GM19324 (cell line): ENCODE data around the gene MCL1.
"Not testable (repeated sequence)": the region's sequence is repeated elsewhere in the genome, so short reads cannot be mapped to it uniquely, and the experiment has no call there.

ENCODE experiments used
- ATAC-seq: cut with Tn5 transposase; IDR thresholded peaks from one replicate; pipeline ENCODE4 v1.9.1; 2021; ENCODE audit warnings: mild to moderate bottlenecking, moderate library complexity; ENCODE audit not compliant: unreplicated experiment, low FRiP score

The MCL1 gene

DNA sequence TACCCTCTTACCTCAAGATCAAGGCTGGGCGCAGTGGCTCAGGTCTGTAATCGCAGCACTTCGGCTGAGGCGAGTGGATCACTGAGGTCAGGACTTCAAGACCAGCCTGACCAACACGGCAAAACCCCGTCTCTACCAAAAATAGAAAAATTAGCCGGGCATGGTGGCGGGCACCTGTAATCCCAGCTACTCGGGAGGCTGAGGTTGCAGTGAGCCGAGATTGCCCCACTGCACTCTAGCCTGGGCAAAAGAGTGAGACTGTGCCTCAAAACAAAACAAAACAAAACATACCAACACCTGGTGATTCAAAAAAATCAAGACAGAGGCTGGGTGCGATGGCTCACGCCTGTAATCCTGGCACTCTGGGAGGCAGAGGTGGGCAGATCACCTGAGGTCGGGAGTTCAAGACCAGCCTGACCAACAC is 5.8 kb downstream of the MCL1 start:
- ATAC-seq = not testable (repeated sequence)

DNA sequence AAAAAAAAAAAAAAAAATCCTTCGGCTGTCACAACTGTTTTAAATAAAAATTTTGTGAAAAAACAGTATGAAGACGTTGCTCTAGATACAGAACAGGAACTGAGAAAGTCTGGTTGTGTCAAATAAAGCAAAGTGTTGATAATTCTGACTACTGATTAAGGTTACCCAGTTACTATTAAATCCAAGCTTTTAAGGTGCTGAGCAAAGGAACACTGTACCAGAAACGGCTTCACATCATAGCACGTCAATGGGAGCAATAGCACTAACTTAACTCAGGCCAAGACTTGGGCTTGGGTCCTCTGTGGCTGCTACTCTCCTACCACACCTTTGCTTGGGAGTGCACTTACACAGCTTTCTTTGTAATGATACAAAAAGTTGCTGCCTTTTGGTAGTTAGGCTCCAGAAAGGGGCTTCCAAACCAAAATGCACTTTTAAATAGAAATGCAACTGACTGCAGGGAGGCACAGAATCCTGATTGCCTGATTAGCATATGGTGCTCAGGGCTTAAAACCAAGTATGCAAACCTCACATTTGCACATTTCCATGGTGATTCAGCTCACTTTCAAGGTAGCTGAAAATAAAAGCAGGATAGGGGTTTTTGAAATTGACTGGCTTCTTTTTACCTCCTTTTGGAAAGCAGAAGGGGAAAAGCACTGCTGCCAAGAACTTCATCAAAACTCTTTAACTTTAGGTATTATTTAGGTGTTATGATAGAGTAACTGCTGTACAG is 6.3 kb downstream of the MCL1 start:
- ATAC-seq = no peak

DNA sequence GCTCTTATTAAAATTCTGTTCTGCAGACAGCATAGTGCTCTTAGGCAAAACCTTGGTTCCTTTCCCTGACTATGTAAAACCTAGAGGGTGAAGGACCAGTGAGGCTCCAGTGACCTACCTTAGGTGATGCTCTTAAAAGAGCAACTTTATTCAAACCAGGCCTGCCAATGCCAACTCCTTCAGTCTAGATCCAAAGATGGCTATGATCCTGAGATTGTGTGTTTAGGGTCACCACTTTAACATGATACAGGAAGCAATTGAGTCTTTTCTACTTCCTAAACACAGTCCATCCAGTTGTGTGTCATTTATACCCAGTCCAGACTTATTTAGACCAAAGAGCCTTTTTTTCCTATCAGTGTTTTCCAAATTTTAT is 10.8 kb downstream of the MCL1 start:
- ATAC-seq = no peak

DNA sequence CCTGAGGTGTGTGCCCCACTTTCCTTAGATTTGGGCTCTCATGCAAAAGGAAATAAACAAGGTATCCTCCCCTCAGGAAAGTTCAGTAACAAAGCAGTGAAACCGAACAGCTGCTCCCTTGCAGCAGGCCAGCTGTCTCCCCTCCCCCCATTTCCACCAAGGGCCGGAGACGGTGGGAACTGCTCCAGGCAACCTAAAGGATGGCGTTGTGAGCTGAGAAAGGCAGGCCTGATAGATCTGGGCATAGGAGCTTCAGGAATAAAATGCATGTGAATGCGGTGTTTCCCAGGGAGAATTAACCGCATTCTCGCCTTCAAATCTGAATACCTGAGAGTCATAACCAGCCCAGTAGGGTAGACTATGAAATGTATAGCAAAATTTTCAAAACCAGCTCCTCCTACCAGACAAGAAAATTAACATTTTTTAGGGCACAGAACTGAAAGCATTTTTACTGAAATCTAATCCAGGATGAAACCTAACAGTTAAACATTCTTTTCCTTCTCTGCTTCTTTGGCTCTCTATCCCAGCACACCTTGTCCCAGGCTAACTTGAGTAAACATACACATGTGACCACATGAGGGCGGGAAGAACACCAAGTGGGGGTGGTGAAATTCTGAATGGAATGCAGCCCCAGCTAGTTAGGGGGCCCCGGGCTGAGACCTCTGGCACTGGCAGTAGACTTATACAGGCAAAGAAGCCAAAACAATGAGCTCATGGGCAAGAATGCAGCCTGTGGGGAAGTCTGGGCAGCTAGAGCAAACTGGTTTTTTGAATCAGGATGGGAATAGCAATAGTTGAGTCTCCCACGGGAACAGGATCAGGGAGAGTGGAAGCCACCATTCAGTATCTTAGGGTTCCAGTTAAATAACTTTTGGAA is 11.5 kb downstream of the MCL1 start:
- ATAC-seq = no peak

DNA sequence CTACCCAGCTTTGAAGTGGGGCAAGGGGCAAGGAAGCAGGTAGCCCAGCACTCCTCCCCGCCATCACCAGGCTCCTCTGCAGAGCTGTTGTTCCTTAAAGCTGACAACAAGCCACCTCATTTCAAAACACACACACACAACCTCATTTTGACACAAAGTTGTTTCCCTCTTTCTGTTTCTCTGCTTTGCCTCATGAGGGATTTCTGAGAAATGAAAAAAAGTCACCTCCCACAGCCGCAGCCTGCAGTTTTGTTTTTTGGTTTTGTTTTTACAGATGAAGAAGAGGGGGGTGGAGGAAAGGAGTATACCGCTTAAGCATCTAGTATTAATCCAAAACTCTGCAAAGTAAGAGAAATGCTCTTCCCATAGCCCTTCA is 12.1 kb downstream of the MCL1 start:
- no peak for ATAC-seq

DNA sequence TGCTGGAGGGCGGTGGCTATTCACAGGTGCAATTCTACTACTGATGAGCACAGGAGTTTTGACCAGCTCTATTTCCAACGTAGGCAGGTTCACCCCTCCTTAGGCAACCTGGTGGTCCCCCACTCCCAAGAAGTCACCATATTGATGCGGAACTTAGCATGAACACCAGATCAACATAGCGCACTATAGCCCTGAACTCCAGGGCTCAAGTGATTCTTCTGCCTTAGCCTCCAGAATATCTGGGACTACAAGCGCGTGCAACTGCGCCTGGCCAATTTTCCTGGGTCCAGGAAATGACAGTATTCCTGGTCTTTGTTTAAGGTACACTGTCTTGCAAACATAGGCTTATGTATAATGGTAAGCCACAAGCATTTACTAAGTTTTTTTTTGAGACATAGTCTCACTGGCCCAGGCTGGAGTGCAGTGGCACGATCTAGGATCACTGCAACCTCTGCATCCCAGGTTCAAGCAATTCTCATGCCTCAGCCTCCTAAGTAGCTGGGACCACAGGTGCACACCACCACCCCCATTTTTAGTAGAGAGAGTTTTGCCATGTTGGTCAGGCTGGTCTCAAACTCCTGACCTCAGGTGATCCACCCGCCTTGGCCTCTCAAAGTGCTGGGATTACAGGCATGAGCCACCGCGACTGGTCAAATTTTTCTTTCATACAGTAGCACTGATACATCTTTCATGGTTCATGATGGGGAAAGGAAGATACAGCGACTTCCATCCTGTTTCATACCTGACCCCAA is 12.6 kb downstream of the MCL1 start:
- no peak for ATAC-seq

DNA sequence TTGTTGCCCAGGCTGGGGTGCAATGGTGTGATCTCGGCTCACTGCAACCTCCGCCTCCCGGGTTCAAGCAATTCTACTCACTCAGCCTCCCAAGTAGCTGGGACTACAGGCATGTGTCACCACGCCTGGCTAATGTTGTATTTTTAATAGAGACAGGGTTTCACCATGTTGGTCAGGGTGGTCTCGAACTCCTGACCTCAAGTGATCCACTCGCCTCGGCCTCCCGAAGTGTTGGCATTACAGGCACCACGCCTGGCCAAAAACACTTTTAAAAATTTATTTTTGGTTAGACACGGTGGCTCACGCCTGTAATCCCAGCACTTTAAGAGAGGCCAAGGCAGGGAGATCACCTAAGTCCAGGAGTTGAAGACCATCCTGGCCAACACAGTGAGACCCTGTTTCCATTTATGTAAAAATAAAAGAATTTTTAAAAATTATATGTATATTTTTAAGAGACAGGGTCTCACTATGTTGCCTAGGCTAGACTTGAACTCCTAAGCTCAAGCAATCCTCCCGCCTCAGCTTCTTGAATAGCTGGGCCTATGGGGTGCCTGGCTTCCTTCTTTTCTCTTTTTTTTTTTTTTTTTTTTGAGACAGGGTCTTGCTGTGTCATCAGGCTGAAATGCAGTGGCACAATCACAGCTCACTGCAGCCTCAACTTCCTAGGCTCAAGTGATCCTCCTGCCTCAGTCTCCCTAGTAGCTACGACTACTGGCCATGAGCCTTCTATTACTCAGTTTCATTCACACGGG is 14.0 kb downstream of the MCL1 start:
- ATAC-seq = not testable (repeated sequence)

DNA sequence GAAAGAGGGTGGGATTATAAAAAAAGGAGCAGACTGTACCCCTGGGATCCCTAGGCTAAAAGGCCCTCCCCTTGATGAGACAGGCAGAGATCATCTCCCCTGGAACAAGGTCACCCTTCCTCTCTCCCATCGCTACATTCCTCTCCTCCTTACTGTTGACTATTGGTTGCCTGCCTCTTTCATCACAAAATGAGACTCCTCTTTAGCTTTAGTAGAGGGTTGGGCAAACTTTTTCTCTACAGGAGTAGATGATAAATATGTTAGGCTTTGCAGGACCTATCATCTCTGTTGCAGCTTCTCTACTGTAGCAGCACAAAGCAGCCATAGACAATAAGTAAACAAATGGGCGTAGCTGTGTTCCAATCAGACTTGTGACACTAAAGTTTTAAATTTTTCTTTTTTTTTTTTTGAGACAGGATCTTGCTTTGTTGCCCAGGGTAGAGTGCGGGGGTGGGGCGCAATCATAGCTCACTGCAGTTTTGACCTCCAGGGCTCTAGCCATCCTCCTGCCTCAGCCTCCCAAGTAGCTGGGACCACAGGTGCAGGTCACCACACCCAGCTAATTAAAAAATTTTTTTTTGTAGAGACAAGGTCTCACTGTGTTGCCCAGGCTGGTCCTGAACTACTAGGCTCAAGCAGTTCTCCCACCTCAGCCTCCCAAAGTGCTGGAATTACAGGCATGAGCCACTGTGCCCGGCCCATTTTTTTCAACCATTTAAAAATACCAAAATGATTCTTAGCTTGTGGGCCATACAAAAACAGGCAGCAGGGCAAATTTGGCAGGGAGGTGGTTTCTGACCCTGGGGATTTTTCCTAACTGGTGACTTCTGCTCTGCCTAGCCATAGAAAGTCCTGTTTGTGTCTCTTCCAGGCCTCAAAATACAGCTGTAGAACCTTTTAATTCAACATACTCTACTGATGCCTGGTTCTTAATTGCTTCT is 15.1 kb downstream of the MCL1 start:
- no peak for ATAC-seq

DNA sequence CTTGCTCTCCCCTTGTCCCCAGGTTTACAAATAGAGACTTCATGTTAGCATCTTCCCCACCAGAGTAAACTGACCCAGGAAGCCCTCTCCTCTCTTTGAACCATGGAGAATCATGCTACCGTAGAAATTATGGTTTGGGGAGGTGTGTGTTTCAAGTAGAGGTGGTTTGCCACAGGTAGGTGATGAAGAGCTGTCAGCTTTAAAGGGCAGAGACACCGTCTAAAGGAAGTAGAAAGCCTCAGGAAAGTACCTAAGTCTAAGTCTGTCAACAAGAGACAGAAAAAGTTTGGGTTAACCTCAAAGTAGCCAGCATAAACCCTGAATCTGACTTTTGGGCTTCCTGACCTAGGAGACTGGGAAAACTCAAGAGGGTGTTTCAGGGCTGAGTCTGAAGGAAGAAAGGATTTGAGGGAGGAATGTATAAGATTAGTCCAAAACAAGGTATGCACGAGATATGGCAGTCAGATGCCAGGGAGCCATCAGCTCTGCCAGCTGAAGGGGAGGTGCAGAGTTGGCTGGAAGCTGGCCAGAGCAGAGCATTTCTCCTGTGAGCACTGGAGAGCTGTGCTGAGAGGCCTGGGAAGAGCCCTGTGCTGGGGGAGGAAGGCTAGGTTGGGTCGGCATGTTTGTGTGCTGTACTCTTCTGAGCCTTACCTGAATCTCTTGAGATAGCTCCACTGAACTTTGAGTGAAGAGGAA is 15.9 kb downstream of the MCL1 start:
- ATAC-seq = no peak

DNA sequence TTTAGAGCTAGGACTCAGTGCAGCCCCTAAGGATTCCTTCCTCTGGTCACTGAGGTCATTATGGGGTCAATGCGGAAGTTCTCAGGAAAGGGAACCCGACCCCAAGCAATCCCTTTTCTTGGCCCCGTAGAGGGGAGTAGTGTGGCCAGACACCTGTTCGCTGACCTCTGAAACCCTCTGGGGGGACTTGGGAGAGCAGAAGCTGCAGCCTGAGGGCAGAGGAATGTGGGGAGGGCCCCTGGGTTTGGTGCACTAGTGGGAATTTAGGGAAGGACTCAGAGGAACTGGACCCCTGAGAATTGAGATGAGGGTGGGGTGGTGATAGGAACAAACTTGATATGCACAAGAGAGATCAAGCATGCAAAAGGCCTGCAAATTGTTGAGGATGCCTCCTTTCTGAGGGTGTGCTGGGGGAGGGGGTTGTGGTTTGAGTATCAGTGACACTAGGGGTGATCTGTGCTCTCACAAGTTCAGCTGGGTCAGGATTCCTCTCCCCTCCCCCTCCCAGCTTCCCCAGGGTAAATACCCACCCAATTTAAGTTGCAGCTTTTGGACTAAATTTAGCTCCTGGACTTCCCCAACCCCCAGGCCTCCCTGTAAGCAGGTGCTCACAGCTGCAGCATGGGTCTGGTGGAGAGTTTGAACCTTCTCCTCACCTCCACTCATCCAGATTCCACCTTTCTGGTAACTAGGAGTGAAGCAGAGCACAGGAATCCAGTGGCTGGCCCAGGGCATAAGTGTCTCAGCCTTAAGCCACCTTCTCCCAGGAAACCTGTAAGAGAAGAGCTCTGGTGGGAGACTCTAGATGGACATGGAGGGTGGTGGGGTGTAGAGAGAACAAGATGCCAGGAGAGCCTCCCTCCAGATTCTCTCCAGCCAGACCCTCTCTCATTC is 16.7 kb downstream of the MCL1 start:
- ATAC-seq = peak; percentile 39

DNA sequence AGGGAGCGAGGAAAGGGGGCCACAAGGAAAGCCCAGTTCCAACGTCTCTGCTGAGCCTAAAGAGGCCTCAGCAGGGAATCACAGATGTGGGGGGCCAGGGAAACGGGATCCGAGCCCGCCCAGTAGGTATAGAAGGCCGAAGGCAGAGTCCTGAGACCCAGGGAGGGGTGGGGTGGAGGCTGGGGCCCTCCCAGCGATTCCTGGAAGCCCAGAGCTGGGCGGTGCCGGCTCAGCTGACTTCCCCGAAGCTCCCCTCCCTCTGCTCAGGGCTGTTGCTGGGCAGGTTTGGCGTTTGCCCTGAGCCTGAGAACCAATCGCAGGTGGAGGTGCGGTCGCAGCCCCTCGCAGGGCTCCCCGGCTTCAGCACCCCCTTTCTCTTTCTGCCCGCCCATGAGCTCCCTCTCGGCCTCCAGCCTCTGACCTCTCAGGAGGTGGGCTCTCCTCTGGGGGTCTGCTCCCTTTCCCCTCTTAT is 17.4 kb downstream of the MCL1 start:
- peak; percentile 54 for ATAC-seq

DNA sequence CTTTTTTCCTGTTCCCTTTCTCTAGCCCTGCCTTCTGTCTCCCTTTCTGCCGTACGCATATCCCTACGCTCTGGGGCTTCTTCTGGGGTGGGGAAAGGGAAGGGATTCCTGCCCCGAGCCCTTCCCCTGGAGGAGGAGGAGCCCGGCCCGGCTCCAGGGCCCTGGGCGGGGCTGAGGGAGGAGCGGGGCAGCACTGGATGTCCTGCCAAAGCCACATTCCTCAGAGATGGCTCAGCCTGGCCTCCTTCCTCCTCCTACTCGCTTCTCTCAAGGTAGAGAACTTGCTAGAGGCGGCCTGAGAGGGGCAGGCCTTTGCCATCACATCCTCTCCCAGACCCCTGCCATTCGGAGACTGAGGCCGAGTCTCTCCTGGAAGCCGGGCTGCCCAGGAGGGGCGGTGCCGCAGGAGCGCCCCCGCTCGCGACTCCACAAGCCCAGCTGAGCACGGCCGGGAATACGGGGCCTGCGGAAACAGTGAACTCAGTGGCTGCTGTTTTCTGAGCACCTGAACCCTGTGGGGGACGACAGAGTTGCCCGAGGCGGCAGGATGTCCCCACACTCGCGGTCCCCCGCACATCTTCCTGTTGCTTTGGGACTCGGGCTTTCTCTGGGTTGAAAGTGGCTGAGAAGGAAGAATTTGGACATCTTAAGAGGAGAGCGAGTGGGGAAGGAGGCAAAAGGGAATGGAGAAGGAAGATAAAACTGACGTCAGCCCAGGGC is 18.0 kb downstream of the MCL1 start:
- ATAC-seq = peak; percentile 6

DNA sequence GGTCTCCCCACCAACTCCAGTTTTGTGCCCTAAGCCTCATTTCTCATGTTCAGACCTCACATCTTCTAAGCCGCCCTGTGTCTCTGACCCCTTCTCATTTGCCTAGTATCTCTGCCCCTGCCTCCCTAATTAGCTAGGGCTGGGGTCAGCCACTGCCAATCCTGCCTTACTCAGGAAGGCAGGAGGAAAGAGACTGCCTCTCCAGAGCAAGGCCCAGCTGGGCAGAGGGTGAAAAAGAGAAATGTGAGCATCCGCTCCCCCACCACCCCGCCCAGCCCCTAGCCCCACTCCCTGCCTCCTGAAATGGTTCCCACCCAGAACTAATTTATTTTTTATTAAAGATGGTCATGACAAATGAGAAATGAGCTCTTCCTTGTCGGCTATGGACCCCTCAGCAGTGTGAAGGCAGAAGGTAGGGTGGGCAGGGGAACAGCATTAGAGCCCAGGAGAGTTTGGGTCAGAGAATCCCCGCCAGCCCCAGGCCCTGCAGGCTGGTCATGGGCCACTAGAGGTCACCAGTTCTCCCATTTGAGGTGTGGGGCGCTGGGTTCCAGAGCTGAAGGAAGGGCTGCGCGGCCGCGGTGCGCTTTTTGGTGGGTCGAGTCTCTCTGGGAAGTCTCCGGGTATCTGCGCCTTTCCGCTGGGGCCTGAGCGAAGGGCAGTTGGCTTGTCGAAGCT is 18.7 kb downstream of the MCL1 start:
- peak; percentile 25 for ATAC-seq

DNA sequence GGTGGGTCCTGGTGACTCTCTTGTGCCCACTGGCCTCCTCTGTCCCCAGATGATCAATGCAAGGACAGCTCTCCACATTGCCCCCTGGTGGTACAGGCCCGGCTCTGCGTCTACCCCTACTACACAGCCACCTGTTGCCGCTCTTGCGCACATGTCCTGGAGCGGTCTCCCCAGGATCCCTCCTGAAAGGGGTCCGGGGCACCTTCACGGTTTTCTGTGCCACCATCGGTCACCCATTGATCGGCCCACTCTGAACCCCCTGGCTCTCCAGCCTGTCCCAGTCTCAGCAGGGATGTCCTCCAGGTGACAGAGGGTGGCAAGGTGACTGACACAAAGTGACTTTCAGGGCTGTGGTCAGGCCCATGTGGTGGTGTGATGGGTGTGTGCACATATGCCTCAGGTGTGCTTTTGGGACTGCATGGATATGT is 19.4 kb downstream of the MCL1 start:
- no peak for ATAC-seq

DNA sequence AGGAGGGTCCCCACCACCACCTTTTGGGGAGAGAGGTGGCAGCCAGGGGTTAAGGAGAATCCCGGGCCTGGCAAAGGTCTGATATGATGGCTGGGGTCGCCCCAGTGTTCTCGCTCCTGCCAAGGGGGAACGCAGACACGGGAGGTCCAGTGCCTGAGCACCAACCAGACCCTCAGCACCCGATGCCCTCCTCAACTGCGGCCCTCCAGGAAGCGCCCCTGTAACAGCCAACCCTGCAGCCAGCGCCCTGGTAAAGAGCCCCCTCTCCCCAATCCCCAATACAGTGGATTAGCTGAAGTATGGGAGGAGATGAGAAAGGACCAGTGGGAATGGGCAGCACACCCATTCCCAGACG is 19.8 kb downstream of the MCL1 start:
- no peak for ATAC-seq

DNA sequence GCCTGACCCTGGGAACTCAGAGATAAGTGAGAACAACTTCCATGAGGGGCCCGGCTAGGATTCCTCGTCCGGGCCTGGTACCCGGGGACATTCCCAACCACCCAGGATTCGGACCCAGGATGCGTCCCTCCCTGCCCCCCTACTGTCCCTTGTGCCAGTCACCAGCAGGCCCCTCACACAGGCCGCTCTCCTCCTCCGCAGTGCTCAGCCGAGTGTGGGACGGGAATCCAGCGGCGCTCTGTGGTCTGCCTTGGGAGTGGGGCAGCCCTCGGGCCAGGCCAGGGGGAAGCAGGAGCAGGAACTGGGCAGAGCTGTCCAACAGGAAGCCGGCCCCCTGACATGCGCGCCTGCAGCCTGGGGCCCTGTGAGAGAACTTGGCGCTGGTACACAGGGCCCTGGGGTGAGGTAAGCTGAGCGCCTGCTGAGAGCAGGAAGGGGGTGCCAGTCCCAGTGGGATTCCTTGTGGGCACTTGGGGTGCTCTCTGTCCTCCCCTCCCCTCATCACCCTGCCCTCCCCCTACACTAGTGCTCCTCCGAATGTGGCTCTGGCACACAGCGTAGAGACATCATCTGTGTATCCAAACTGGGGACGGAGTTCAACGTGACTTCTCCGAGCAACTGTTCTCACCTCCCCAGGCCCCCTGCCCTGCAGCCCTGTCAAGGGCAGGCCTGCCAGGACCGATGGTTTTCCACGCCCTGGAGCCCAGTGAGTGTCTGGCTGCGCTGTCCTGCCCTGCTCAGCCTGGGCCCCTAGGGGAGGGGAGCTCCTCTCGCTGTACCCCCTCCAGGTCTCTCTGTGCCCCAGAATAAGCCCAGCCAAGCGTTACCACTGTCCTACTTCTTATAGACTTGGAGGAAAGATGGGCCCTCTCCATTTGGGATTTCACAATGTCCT is 20.4 kb downstream of the MCL1 start:
- ATAC-seq = no peak
